Colonic mucosa (tissue), 4 donors: ENCODE results near the gene SETBP1. TPM values are rescaled to one million over a fixed set of nuclear protein-coding genes. Genes with fewer than 3 reads are reported as not detected.

Source experiments
- DNase-seq: peaks from one replicate; pipeline ENCODE4 v3.0.0-alpha.2; 2020
- H3K27ac ChIP-seq: fragments of 200-600 bp; one replicate; pipeline ENCODE4 v1.8.0; 2021
- H3K27me3 ChIP-seq: fragments of 200-600 bp; one replicate; pipeline ENCODE4 v1.8.0; 2021
- H3K36me3 ChIP-seq: fragments of 200-600 bp; one replicate; pipeline ENCODE4 v1.8.0; 2021
- H3K4me1 ChIP-seq: fragments of 200-600 bp; one replicate; pipeline ENCODE4 v1.8.0; 2021; ENCODE audit warnings: mild to moderate bottlenecking
- H3K4me3 ChIP-seq: fragments of 200-600 bp; one replicate; pipeline ENCODE4 v1.8.0; 2021
- H3K9ac ChIP-seq, 2 donors: one replicate each; pipeline ENCODE4 v1.7.0; 2013; ENCODE audit warnings: control low read depth in 2 of 2, low read depth in 2 of 2, low read length in 2 of 2
- H3K9me3 ChIP-seq: fragments of 200-600 bp; one replicate; pipeline ENCODE4 v1.8.0; 2021
- CTCF ChIP-seq: fragments of 200-600 bp; IDR thresholded peaks from one replicate; pipeline ENCODE4 v1.8.0; 2022; ENCODE audit warnings: antibody characterized with exemption, mild to moderate bottlenecking
- intact Hi-C: fragments of 100-400 bp; cut with DNase I; formaldehyde crosslinking; loops from one replicate; pipeline ENCODE4 v1.14.1; 2022
- microRNA-seq: library from miRNA; unstranded; fragments of <30 nt; microRNA quantifications from one replicate; pipeline ENCODE4, GENCODE V29; 2019
- total RNA-seq, 2 donors: library from RNA; stranded (reverse); fragmentation: NEBNext Ultra II Directional in 1 of 2; extraction: Animal tissue kit (Norgen Biotek cat#: 25700) in 1 of 2; gene quantifications; one replicate each; pipeline ENCODE4 v1.2.1, GENCODE V29; 2021
- donor health status: healthy.
- donor health status: DM: no; HTN: no; CAD: no.
- donor health status: DM: no; HTN: no; CAD: no.

Gene SETBP1
- total RNA-seq, 2 donors from 2014 or later, result 9.6 to 11.8 TPM

- Histone ChIP-seq H3K4me1 (no peaks in the 10 kb centered on the region), H3K4me3 (no peak overlapping the region), H3K9me3 (no peaks in the 10 kb centered on the region), H3K27ac (no peak overlapping the region), H3K27me3 (no peaks in the 10 kb centered on the region), H3K9ac (no peak overlapping the region), H3K36me3 (no peaks in the 10 kb centered on the region)
- intact Hi-C loops, result no loop called here
- no peak for DNase-seq
- no peak for TF ChIP-seq CTCF
These were observed 435.4 kb downstream of the SETBP1 start for GRCh38 chr18:45116116-45116515.

Small RNA genes lying within 50 kb of the gene (microRNA-seq; reads per million reads assigned to microRNA genes)
- gene MIR4319, result not detected
